Measurements from ENCODE around the gene SLC35D1.
"Not testable (repeated sequence)": the region's sequence is repeated elsewhere in the genome, so short reads cannot be mapped to it uniquely, and the experiment has no call there.

The SLC35D1 gene

DNA sequence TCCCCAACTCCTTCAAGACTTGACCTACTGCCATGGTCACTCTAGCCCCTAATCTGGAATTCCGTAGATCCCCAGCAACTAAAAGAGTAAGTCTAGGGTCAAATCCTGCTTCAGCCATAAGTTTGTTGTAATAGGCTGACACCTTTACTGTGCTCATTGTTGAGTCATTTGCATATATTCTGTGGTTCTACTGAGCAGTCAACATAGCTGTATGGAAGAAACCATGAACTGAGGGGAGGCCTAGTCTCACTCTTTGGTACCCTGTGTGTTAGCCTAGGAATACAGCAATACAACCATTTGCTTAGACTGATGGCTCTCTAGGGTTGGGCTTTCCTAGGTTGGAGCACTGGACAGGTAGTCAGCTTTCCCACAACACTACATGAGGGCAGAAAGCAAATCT is 23.6 kb upstream of the SLC35D1 start:
- Histone ChIP-seq H3K4me1 (ENCODE audit: insufficient read depth, low read length, severe bottlenecking) (no peaks in the 10 kb centered on the region), H3K4me3 (ENCODE audit: low read depth, low read length, poor library complexity, severe bottlenecking) (no peak overlapping the region), H3F3A (ENCODE audit: insufficient read depth, low read length) (no peaks in the 10 kb centered on the region), H3K9me2 (ENCODE audit: low read depth, low read length) (no peaks in the 10 kb centered on the region), H3K9me3 (ENCODE audit: low read length) (0 out of 2 replicates have a peak, but pooled peaks cover 3% of the 10 kb centered on the region), H3K36me3 (ENCODE audit: insufficient read depth, low read length) (no peaks in the 10 kb centered on the region), H3K79me2 (ENCODE audit: insufficient read depth, low read length) (no peaks in the 10 kb centered on the region), H4K20me1 (ENCODE audit: insufficient read depth, low read length) (no peaks in the 10 kb centered on the region), H3K27ac (ENCODE audit: low read depth, low read length, poor library complexity, severe bottlenecking) (no peak overlapping the region), H3K27me3 (ENCODE audit: insufficient read depth, low read length) (no peaks in the 10 kb centered on the region), H2AFZ (ENCODE audit: low read length) (no peak overlapping the region), H3K4me2 (ENCODE audit: low read length) (no peak overlapping the region), H3K9ac (ENCODE audit: low read length) (no peak overlapping the region)
- TF ChIP-seq EZH2 (IDR thresholded peaks at IDR 0.05; ENCODE audit: borderline replicate concordance, low read length), result no peak
- TF ChIP-seq, protein P1, sequence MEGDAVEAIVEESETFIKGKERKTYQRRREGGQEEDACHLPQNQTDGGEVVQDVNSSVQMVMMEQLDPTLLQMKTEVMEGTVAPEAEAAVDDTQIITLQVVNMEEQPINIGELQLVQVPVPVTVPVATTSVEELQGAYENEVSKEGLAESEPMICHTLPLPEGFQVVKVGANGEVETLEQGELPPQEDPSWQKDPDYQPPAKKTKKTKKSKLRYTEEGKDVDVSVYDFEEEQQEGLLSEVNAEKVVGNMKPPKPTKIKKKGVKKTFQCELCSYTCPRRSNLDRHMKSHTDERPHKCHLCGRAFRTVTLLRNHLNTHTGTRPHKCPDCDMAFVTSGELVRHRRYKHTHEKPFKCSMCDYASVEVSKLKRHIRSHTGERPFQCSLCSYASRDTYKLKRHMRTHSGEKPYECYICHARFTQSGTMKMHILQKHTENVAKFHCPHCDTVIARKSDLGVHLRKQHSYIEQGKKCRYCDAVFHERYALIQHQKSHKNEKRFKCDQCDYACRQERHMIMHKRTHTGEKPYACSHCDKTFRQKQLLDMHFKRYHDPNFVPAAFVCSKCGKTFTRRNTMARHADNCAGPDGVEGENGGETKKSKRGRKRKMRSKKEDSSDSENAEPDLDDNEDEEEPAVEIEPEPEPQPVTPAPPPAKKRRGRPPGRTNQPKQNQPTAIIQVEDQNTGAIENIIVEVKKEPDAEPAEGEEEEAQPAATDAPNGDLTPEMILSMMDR (IDR thresholded peaks at IDR 0.05; ENCODE audit: low read length), result no peak

DNA sequence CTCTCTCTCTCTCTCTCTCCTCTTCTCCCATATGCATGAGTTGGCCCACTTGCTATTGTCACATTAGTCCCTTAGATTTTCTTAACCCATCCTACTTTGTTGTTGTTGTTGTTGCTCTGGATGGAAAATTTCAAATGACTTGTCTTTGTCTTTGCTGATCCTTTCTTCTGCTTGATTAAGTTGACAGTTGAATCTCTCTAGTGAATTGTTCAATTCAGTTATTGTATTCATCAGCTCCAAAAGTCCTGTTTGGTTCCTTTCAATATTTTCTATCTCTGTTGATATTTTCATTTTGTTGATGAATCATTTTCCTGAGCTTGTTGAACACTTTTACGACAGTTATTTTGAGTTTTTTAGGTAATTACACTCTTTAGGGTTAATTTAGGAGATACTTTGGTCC is 18.8 kb upstream of the SLC35D1 start:
- TF ChIP-seq, protein P1 (IDR thresholded peaks at IDR 0.05; ENCODE audit: low read length), result no peak
- no peak for TF ChIP-seq EZH2 (IDR thresholded peaks at IDR 0.05; ENCODE audit: borderline replicate concordance, low read length)
- no peak overlapping the region for H3K9ac ChIP-seq (ENCODE audit: low read length)
- peaks cover 9% of the 10 kb centered on the region; the same call in 1 of the 2 replicates for H3K9me3 ChIP-seq (ENCODE audit: low read length)
- H3K79me2 ChIP-seq (ENCODE audit: insufficient read depth, low read length), result no peaks in the 10 kb centered on the region
- H3K27ac ChIP-seq (ENCODE audit: low read depth, low read length, poor library complexity, severe bottlenecking), result no peak overlapping the region
- no peaks in the 10 kb centered on the region for H3K27me3 ChIP-seq (ENCODE audit: insufficient read depth, low read length)
- no peak overlapping the region for H3K4me3 ChIP-seq (ENCODE audit: low read depth, low read length, poor library complexity, severe bottlenecking)
- H3K4me1 ChIP-seq (ENCODE audit: insufficient read depth, low read length, severe bottlenecking), result no peaks in the 10 kb centered on the region
- H3F3A ChIP-seq (ENCODE audit: insufficient read depth, low read length), result no peaks in the 10 kb centered on the region
- no peaks in the 10 kb centered on the region for H3K36me3 ChIP-seq (ENCODE audit: insufficient read depth, low read length)
- no peak overlapping the region for H3K4me2 ChIP-seq (ENCODE audit: low read length)
- H4K20me1 ChIP-seq (ENCODE audit: insufficient read depth, low read length), result no peaks in the 10 kb centered on the region
- H2AFZ ChIP-seq (ENCODE audit: low read length), result no peak overlapping the region
- H3K9me2 ChIP-seq (ENCODE audit: low read depth, low read length), result no peaks in the 10 kb centered on the region

DNA sequence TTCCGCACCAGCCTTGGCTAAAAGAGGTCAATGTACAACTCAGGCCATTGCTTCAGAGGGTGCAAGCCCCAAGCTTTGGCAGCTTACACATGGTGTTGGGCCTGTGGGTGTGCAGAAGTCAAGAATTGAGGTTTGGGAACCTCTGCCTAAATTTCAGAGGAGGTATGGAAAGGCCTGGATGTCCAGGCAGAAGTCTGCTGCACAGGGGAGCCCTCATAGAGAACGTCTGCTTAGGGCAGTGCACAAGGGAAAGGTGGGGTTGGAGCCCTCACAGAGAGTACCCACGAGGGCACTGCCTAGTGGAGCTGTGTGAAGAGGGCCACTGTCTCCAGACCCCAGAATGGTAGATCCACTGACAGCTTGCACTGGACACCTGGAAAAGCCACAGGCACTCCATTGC is 13.7 kb upstream of the SLC35D1 start:
- H4K20me1 ChIP-seq (ENCODE audit: insufficient read depth, low read length); H3K27ac ChIP-seq (ENCODE audit: low read depth, low read length, poor library complexity, severe bottlenecking); H3K9ac ChIP-seq (ENCODE audit: low read length); H3K4me2 ChIP-seq (ENCODE audit: low read length); H3K4me3 ChIP-seq (ENCODE audit: low read depth, low read length, poor library complexity, severe bottlenecking); H3K27me3 ChIP-seq (ENCODE audit: insufficient read depth, low read length); H3K9me2 ChIP-seq (ENCODE audit: low read depth, low read length); H3K79me2 ChIP-seq (ENCODE audit: insufficient read depth, low read length); H2AFZ ChIP-seq (ENCODE audit: low read length); H3K4me1 ChIP-seq (ENCODE audit: insufficient read depth, low read length, severe bottlenecking); H3F3A ChIP-seq (ENCODE audit: insufficient read depth, low read length); H3K36me3 ChIP-seq (ENCODE audit: insufficient read depth, low read length); H3K9me3 ChIP-seq (ENCODE audit: low read length): not testable (repeated sequence)

DNA sequence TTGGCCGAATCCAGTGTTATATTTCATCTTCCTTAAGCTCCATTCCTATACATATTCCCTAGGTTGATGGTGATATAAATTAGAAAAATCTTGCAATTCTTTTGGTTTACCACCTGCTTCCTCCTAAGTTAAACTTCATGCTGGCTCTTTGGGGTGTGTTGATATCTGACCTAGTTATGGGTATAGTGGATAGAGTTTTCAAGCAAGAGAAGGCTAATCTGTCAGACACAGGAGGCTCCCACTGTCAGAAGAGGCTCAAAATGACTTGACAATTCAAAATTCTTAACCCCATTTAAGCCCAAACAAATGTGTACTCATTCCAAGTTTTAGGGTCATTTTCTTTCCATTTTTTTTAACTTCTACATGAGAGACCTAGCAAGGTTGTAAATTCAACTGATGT is 8.5 kb upstream of the SLC35D1 start:
- no peaks in the 10 kb centered on the region for H3K27me3 ChIP-seq (ENCODE audit: insufficient read depth, low read length)
- H3K4me2 ChIP-seq (ENCODE audit: low read length), result no peak overlapping the region
- H3K9me3 ChIP-seq (ENCODE audit: low read length), result no peaks in the 10 kb centered on the region
- no peaks in the 10 kb centered on the region for H3K36me3 ChIP-seq (ENCODE audit: insufficient read depth, low read length)
- no peak overlapping the region for H3K27ac ChIP-seq (ENCODE audit: low read depth, low read length, poor library complexity, severe bottlenecking)
- H3K9me2 ChIP-seq (ENCODE audit: low read depth, low read length), result no peaks in the 10 kb centered on the region
- no peaks in the 10 kb centered on the region for H3K79me2 ChIP-seq (ENCODE audit: insufficient read depth, low read length)
- no peak overlapping the region for H3K9ac ChIP-seq (ENCODE audit: low read length)
- no peak overlapping the region for H3K4me3 ChIP-seq (ENCODE audit: low read depth, low read length, poor library complexity, severe bottlenecking)
- TF ChIP-seq EZH2 (IDR thresholded peaks at IDR 0.05; ENCODE audit: borderline replicate concordance, low read length), result no peak
- TF ChIP-seq, protein P1 (IDR thresholded peaks at IDR 0.05; ENCODE audit: low read length), result no peak
- H3F3A ChIP-seq (ENCODE audit: insufficient read depth, low read length), result no peaks in the 10 kb centered on the region
- H3K4me1 ChIP-seq (ENCODE audit: insufficient read depth, low read length, severe bottlenecking), result no peaks in the 10 kb centered on the region
- no peak overlapping the region for H2AFZ ChIP-seq (ENCODE audit: low read length)
- no peaks in the 10 kb centered on the region for H4K20me1 ChIP-seq (ENCODE audit: insufficient read depth, low read length)
